Measurements from ENCODE around the gene HEATR3. TPM values are rescaled to one million over a fixed set of nuclear protein-coding genes. Genes with fewer than 3 reads are reported as not detected.

Gene HEATR3
- total and polyA plus RNA-seq, 2 of the 8 experiments (the other 6 are each of a cell fraction or from before 2014, with no cell fraction given): 13.0 to 29.2 TPM

DNA sequence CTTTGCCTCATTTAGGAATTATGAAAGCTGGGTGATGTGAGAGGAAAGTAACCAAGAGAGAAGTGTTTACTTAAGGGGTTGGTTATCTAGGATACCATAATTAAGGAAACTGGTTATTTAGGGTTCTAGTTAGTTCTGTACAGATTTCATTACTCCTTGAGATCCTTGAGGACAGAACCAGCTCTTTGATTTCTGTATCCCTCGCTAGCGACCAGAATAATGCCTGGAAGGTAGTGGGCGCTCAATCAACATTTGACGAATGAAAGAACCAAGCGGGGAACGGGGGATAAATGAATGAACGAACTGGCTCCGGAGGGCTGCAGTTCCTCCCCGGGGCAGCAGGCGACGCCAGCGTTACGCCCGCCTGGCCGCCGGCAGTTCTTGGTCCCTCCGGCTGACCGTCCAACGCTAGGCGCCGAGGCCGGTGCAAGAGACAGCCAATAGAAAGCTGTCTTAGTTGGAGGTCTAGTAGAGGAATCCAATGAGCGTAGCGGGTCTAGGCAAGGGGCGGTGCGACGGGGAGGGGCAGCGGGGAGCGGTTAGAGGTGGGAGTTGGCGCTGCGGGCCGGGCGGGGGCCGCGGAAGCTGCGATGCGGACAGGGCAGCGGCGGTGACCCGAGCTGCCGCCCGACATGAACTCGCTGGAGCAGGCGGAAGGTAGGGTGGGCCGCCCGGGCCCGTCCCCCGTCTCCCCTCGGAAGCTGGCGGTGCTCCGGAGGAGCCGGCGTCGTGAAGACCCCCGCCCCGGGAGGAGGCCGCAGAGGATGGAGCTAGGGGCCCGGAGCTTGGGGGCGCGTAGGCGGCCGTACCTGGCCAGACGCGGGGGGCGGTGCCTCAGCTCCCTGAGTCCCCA lies 40.9 kb upstream of the HEATR3 start, which contains the start of gene CNEP1R1 (continued):
- TF ChIP-seq, protein P1, sequence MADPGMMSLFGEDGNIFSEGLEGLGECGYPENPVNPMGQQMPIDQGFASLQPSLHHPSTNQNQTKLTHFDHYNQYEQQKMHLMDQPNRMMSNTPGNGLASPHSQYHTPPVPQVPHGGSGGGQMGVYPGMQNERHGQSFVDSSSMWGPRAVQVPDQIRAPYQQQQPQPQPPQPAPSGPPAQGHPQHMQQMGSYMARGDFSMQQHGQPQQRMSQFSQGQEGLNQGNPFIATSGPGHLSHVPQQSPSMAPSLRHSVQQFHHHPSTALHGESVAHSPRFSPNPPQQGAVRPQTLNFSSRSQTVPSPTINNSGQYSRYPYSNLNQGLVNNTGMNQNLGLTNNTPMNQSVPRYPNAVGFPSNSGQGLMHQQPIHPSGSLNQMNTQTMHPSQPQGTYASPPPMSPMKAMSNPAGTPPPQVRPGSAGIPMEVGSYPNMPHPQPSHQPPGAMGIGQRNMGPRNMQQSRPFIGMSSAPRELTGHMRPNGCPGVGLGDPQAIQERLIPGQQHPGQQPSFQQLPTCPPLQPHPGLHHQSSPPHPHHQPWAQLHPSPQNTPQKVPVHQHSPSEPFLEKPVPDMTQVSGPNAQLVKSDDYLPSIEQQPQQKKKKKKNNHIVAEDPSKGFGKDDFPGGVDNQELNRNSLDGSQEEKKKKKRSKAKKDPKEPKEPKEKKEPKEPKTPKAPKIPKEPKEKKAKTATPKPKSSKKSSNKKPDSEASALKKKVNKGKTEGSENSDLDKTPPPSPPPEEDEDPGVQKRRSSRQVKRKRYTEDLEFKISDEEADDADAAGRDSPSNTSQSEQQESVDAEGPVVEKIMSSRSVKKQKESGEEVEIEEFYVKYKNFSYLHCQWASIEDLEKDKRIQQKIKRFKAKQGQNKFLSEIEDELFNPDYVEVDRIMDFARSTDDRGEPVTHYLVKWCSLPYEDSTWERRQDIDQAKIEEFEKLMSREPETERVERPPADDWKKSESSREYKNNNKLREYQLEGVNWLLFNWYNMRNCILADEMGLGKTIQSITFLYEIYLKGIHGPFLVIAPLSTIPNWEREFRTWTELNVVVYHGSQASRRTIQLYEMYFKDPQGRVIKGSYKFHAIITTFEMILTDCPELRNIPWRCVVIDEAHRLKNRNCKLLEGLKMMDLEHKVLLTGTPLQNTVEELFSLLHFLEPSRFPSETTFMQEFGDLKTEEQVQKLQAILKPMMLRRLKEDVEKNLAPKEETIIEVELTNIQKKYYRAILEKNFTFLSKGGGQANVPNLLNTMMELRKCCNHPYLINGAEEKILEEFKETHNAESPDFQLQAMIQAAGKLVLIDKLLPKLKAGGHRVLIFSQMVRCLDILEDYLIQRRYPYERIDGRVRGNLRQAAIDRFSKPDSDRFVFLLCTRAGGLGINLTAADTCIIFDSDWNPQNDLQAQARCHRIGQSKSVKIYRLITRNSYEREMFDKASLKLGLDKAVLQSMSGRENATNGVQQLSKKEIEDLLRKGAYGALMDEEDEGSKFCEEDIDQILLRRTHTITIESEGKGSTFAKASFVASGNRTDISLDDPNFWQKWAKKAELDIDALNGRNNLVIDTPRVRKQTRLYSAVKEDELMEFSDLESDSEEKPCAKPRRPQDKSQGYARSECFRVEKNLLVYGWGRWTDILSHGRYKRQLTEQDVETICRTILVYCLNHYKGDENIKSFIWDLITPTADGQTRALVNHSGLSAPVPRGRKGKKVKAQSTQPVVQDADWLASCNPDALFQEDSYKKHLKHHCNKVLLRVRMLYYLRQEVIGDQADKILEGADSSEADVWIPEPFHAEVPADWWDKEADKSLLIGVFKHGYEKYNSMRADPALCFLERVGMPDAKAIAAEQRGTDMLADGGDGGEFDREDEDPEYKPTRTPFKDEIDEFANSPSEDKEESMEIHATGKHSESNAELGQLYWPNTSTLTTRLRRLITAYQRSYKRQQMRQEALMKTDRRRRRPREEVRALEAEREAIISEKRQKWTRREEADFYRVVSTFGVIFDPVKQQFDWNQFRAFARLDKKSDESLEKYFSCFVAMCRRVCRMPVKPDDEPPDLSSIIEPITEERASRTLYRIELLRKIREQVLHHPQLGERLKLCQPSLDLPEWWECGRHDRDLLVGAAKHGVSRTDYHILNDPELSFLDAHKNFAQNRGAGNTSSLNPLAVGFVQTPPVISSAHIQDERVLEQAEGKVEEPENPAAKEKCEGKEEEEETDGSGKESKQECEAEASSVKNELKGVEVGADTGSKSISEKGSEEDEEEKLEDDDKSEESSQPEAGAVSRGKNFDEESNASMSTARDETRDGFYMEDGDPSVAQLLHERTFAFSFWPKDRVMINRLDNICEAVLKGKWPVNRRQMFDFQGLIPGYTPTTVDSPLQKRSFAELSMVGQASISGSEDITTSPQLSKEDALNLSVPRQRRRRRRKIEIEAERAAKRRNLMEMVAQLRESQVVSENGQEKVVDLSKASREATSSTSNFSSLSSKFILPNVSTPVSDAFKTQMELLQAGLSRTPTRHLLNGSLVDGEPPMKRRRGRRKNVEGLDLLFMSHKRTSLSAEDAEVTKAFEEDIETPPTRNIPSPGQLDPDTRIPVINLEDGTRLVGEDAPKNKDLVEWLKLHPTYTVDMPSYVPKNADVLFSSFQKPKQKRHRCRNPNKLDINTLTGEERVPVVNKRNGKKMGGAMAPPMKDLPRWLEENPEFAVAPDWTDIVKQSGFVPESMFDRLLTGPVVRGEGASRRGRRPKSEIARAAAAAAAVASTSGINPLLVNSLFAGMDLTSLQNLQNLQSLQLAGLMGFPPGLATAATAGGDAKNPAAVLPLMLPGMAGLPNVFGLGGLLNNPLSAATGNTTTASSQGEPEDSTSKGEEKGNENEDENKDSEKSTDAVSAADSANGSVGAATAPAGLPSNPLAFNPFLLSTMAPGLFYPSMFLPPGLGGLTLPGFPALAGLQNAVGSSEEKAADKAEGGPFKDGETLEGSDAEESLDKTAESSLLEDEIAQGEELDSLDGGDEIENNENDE (IDR thresholded peaks at IDR 0.05; ENCODE audit: insufficient replicate concordance, low read length): no peak
- TF ChIP-seq, protein P2, sequence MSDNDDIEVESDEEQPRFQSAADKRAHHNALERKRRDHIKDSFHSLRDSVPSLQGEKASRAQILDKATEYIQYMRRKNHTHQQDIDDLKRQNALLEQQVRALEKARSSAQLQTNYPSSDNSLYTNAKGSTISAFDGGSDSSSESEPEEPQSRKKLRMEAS (IDR thresholded peaks at IDR 0.05): no peak
- no peak for TF ChIP-seq RNF2 (IDR thresholded peaks at IDR 0.05; ENCODE audit: borderline replicate concordance, low read depth, low read length, missing control alignments, poor library complexity, severe bottlenecking)
- TF ChIP-seq EZH2 (IDR thresholded peaks at IDR 0.05; ENCODE audit: low read depth, low read length, severe bottlenecking): no peak
- TF ChIP-seq JUND (IDR thresholded peaks at IDR 0.05; ENCODE audit: low read length): no peak
- TF ChIP-seq KDM5A (IDR thresholded peaks at IDR 0.05; ENCODE audit: low read length): no peak
- TF ChIP-seq BACH1 (IDR thresholded peaks at IDR 0.05; ENCODE audit: low read length): no peak
- no peak for TF ChIP-seq YY1 (IDR thresholded peaks at IDR 0.05; ENCODE audit: low read depth, low read length)
- no peak for TF ChIP-seq CBX8 (IDR thresholded peaks at IDR 0.05; ENCODE audit: borderline replicate concordance, low read depth, low read length)
